Measurements from ENCODE around the gene SIRPD.

Gene SIRPD

GRCh38 chr20:1491281-1491840, 66.1 kb downstream of the SIRPD start, which contains the start of gene SIRPB2:
Gene SIRPB2 (minus strand): TSS chr20:1491420. CDS start chr20:1491359, 61 bp downstream.
- no peaks in the 10 kb centered on the region for H3K27me3 ChIP-seq (replicated peaks; ENCODE audit: insufficient read depth, low read length)
- no peaks in the 10 kb centered on the region for H3K36me3 ChIP-seq (replicated peaks; ENCODE audit: insufficient read depth, low read length)
- H3K79me2 ChIP-seq (ENCODE audit: low read length): no peaks in the 10 kb centered on the region
- H3F3A ChIP-seq (ENCODE audit: insufficient read depth, low read length): no peaks in the 10 kb centered on the region
- no peak within 1 kb of the TSS for H2AFZ ChIP-seq (ENCODE audit: low read length)
- no peak within 1 kb of the TSS for H3K4me3 ChIP-seq (ENCODE audit: low read length)
- peaks cover 15% of the 10 kb centered on the region; the same call in 1 of the 2 replicates for H3K4me1 ChIP-seq (ENCODE audit: low read length)
- no peaks in the 10 kb centered on the region for H3K9me2 ChIP-seq (replicated peaks; ENCODE audit: insufficient read depth, low read length)
- no peak within 1 kb of the TSS for H3K27ac ChIP-seq (ENCODE audit: low read length)
- TF ChIP-seq EZH2phosphoT487 (IDR thresholded peaks at IDR 0.05; ENCODE audit: low read length) (no peak), CTCF (IDR thresholded peaks at IDR 0.05; ENCODE audit: low read length) (no peak), EZH2 (optimal IDR thresholded peaks at IDR 0.05; ENCODE audit: low read depth, low read length) (no peak)
- no peaks in the 10 kb centered on the region for H3K9me3 ChIP-seq (replicated peaks; ENCODE audit: insufficient read depth, low read length)
- no peak for DNase-seq
- no peak within 1 kb of the TSS for H3K9ac ChIP-seq (ENCODE audit: low read length)
- H3K4me2 ChIP-seq (ENCODE audit: low read depth, low read length): no peak within 1 kb of the TSS
- H4K20me1 ChIP-seq (ENCODE audit: insufficient read depth, low read length): no peaks in the 10 kb centered on the region

- H3K9me3 ChIP-seq (replicated peaks; ENCODE audit: insufficient read depth, low read length): no peaks in the 10 kb centered on the region
- no peak overlapping the region for H2AFZ ChIP-seq (ENCODE audit: low read length)
- H3K27me3 ChIP-seq (replicated peaks; ENCODE audit: insufficient read depth, low read length): no peaks in the 10 kb centered on the region
- H3K4me1 ChIP-seq (ENCODE audit: low read length): peaks cover 15% of the 10 kb centered on the region; the same call in 1 of the 2 replicates
- no peaks in the 10 kb centered on the region for H3F3A ChIP-seq (ENCODE audit: insufficient read depth, low read length)
- no peaks in the 10 kb centered on the region for H3K36me3 ChIP-seq (replicated peaks; ENCODE audit: insufficient read depth, low read length)
- H4K20me1 ChIP-seq (ENCODE audit: insufficient read depth, low read length): no peaks in the 10 kb centered on the region
- H3K9me2 ChIP-seq (replicated peaks; ENCODE audit: insufficient read depth, low read length): no peaks in the 10 kb centered on the region
- no peaks in the 10 kb centered on the region for H3K79me2 ChIP-seq (ENCODE audit: low read length)
- TF ChIP-seq EZH2 (optimal IDR thresholded peaks at IDR 0.05; ENCODE audit: low read depth, low read length) (no peak), CTCF (IDR thresholded peaks at IDR 0.05; ENCODE audit: low read length) (no peak), EZH2phosphoT487 (IDR thresholded peaks at IDR 0.05; ENCODE audit: low read length) (no peak)
- no peak overlapping the region for H3K4me3 ChIP-seq (ENCODE audit: low read length)
- no peak overlapping the region for H3K9ac ChIP-seq (ENCODE audit: low read length)
- H3K4me2 ChIP-seq (ENCODE audit: low read depth, low read length): no peak overlapping the region
- DNase-seq: no peak
- no peak overlapping the region for H3K27ac ChIP-seq (ENCODE audit: low read length)
These were observed 66.8 kb downstream of the SIRPD start for GRCh38 chr20:1490643-1491195.

- H3K9ac ChIP-seq (ENCODE audit: low read length): no peak overlapping the region
- no peaks in the 10 kb centered on the region for H3K9me2 ChIP-seq (replicated peaks; ENCODE audit: insufficient read depth, low read length)
These were observed 67.6 kb downstream of the SIRPD start for GRCh38 chr20:1489764-1490436.

More at GRCh38 chr20:1489764-1490436, 67.6 kb downstream of the SIRPD start:
- H3K36me3 ChIP-seq (replicated peaks; ENCODE audit: insufficient read depth, low read length): no peaks in the 10 kb centered on the region
- H4K20me1 ChIP-seq (ENCODE audit: insufficient read depth, low read length): no peaks in the 10 kb centered on the region
- peaks cover 15% of the 10 kb centered on the region; the same call in 1 of the 2 replicates for H3K4me1 ChIP-seq (ENCODE audit: low read length)
- no peak overlapping the region for H2AFZ ChIP-seq (ENCODE audit: low read length)
- H3K9me3 ChIP-seq (replicated peaks; ENCODE audit: insufficient read depth, low read length): no peaks in the 10 kb centered on the region
- no peak overlapping the region for H3K27ac ChIP-seq (ENCODE audit: low read length)
- no peak overlapping the region for H3K4me3 ChIP-seq (ENCODE audit: low read length)
- no peak overlapping the region for H3K4me2 ChIP-seq (ENCODE audit: low read depth, low read length)
- DNase-seq: no peak
- H3K79me2 ChIP-seq (ENCODE audit: low read length): no peaks in the 10 kb centered on the region
- no peaks in the 10 kb centered on the region for H3K27me3 ChIP-seq (replicated peaks; ENCODE audit: insufficient read depth, low read length)
- TF ChIP-seq EZH2phosphoT487 (IDR thresholded peaks at IDR 0.05; ENCODE audit: low read length) (no peak), CTCF (IDR thresholded peaks at IDR 0.05; ENCODE audit: low read length) (no peak), EZH2 (optimal IDR thresholded peaks at IDR 0.05; ENCODE audit: low read depth, low read length) (no peak)
- H3F3A ChIP-seq (ENCODE audit: insufficient read depth, low read length): no peaks in the 10 kb centered on the region

Measured in MM.1S (cell line).